Measurements from ENCODE around the gene CXCL1. TPM values are rescaled to one million over a fixed set of nuclear protein-coding genes. Genes with fewer than 3 reads are reported as not detected.

The CXCL1 gene
- total and polyA plus RNA-seq, 3 experiments from 2014 or later: not detected

DNA sequence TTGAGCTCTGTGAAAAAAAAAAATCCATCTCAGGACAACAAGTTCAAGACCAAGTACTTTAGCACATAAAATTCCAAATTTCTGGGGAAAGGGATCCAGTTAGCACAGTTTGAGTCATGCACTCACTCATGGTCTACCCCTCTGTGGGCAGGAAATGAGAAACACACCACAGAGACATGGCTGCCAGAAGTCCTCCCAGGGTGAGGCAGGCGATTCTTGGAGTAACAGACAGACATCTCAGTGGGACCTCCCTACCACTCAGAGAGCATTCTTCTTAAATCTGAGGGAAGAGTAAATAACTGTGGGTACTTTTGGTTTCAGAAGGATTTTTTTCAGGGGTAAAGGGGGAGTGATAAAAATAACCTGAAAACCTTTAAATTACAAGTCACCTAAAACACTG lies 14.1 kb downstream of the CXCL1 start:
- H3K27me3 Mint-ChIP-seq: no peaks in the 10 kb centered on the region

DNA sequence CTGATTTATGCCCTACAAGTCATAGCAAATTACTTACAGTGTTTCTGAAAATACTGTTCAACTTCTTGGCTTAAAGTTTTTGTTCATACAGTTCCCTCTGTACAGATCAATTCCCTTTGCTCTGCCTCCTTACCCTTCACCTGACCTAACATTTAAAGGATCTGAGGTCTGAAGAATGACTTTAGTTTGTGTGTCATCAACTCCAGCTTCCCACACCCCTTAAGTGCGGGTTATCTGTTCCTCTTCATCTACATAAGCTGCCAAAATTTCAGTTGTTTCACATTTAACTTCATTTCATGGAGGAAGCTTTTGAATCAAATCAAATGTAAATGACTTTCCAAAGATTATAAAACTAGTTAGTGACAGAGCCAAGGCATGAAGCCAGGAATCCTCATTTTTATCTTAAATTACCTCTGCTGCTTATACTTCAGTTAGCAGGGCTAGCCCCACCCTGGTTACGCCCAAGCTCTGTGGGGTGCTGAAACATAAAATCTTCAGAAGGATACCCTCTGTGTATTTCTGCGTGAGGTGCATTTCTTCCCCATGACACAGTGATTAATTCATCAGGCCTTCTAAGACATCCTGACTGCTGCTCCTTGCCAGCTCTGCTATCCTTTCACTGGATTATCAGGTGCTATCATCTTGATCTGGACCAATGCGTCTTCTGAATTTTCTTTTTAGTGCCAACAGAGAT lies 16.5 kb downstream of the CXCL1 start:
- CTCF ChIA-PET: no interaction called here
- H3K4me1 ChIP-seq (ENCODE audit: insufficient read depth, low read length): no peaks in the 10 kb centered on the region

More for the DNA sequence above, 14.1 kb downstream of the CXCL1 start:
- ChIA-PET CTCF (no interaction called here), POLR2A (no interaction called here)
- peaks cover 0 to 9% (median 0%) of the 10 kb centered on the region in 5 donors for H3K9me3 Mint-ChIP-seq
- H3K4me1 Mint-ChIP-seq: no peaks in the 10 kb centered on the region
- Histone ChIP-seq H3K9me3 (ENCODE audit: low read length) (no peaks in the 10 kb centered on the region), H3K4me3 (ENCODE audit: low read length) (no peak overlapping the region), H3K4me1 (ENCODE audit: insufficient read depth, low read length) (no peaks in the 10 kb centered on the region), H3K27me3 (ENCODE audit: insufficient read depth, low read length, poor library complexity, severe bottlenecking) (no peaks in the 10 kb centered on the region), H3K27ac (ENCODE audit: low read depth, low read length) (no peak overlapping the region), H3K36me3 (ENCODE audit: insufficient read depth, low read length) (no peaks in the 10 kb centered on the region)
- H3K36me3 Mint-ChIP-seq: no peaks in the 10 kb centered on the region
- no peak overlapping the region for H3K27ac Mint-ChIP-seq
- H3K4me3 Mint-ChIP-seq: no peak overlapping the region
- DNase-seq: no peak

DNA sequence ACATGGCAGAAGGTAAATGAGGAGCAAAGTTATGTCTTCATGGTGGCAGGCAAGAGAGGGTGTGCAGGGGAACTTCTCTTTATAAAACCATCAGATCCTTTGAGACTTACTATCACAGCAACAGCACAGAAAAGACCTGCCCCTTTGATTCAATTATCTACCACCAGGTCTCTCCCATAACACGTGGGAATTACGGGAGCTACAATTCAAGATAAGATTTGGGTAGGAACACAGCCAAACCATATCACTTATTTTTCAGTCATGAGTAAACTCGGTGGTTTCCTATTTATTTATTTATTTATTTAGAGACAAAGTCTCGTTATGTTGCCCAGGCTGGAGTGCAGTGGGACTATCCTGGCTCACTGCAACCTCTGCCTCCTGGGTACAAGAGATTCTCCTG lies 22.1 kb downstream of the CXCL1 start:
- no peak overlapping the region for H3K27ac ChIP-seq (ENCODE audit: low read depth, low read length)
- Mint-ChIP-seq H3K4me3 (no peak overlapping the region), H3K36me3 (no peaks in the 10 kb centered on the region), H3K27ac (no peak overlapping the region), H3K9me3 (no peaks in the 10 kb centered on the region), H3K4me1 (no peaks in the 10 kb centered on the region), H3K27me3 (no peaks in the 10 kb centered on the region)
- no peak overlapping the region for H3K4me3 ChIP-seq (ENCODE audit: low read length)
- DNase-seq: no peak
- ChIA-PET POLR2A (no interaction called here), CTCF (no interaction called here)
- H3K27me3 ChIP-seq (ENCODE audit: insufficient read depth, low read length, poor library complexity, severe bottlenecking): no peaks in the 10 kb centered on the region
- H3K4me1 ChIP-seq (ENCODE audit: insufficient read depth, low read length): no peaks in the 10 kb centered on the region
- no peaks in the 10 kb centered on the region for H3K36me3 ChIP-seq (ENCODE audit: insufficient read depth, low read length)
- H3K9me3 ChIP-seq (ENCODE audit: low read length): no peaks in the 10 kb centered on the region

More for the DNA sequence above, 16.5 kb downstream of the CXCL1 start:
- Mint-ChIP-seq H3K36me3 (no peaks in the 10 kb centered on the region), H3K9me3 (peaks cover 0 to 6% (median 0%) of the 10 kb centered on the region in 5 donors), H3K4me1 (no peaks in the 10 kb centered on the region), H3K27me3 (no peaks in the 10 kb centered on the region), H3K27ac (no peak overlapping the region), H3K4me3 (no peak overlapping the region)
- H3K36me3 ChIP-seq (ENCODE audit: insufficient read depth, low read length): no peaks in the 10 kb centered on the region
- H3K27me3 ChIP-seq (ENCODE audit: insufficient read depth, low read length, poor library complexity, severe bottlenecking): no peaks in the 10 kb centered on the region
- no peak overlapping the region for H3K4me3 ChIP-seq (ENCODE audit: low read length)
- H3K9me3 ChIP-seq (ENCODE audit: low read length): no peaks in the 10 kb centered on the region
- no peak for DNase-seq
- H3K27ac ChIP-seq (ENCODE audit: low read depth, low read length): no peak overlapping the region
- POLR2A ChIA-PET: no interaction called here

- Mint-ChIP-seq H3K4me1 (no peaks in the 10 kb centered on the region), H3K9me3 (no peaks in the 10 kb centered on the region), H3K36me3 (no peaks in the 10 kb centered on the region), H3K27me3 (no peaks in the 10 kb centered on the region), H3K27ac (no peak overlapping the region), H3K4me3 (no peak overlapping the region)
- ChIA-PET POLR2A (no interaction called here), CTCF (no interaction called here)
- H3K27me3 ChIP-seq (ENCODE audit: insufficient read depth, low read length, poor library complexity, severe bottlenecking): no peaks in the 10 kb centered on the region
- H3K9me3 ChIP-seq (ENCODE audit: low read length): no peaks in the 10 kb centered on the region
- H3K4me1 ChIP-seq (ENCODE audit: insufficient read depth, low read length): no peaks in the 10 kb centered on the region
- no peak overlapping the region for H3K4me3 ChIP-seq (ENCODE audit: low read length)
- no peak overlapping the region for H3K27ac ChIP-seq (ENCODE audit: low read depth, low read length)
- H3K36me3 ChIP-seq (ENCODE audit: insufficient read depth, low read length): no peaks in the 10 kb centered on the region
- DNase-seq: no peak
These were observed 22.7 kb downstream of the CXCL1 start for GRCh38 chr4:73891739-73892405.

GRCh38 chr4:73892966-73893365 lies 23.8 kb downstream of the CXCL1 start:
- H3K36me3 ChIP-seq (ENCODE audit: insufficient read depth, low read length): no peaks in the 10 kb centered on the region
- no peaks in the 10 kb centered on the region for H3K4me1 ChIP-seq (ENCODE audit: insufficient read depth, low read length)
- Mint-ChIP-seq H3K36me3 (no peaks in the 10 kb centered on the region), H3K9me3 (no peaks in the 10 kb centered on the region), H3K27ac (no peak overlapping the region), H3K27me3 (no peaks in the 10 kb centered on the region), H3K4me3 (no peak overlapping the region), H3K4me1 (no peaks in the 10 kb centered on the region)
- H3K27ac ChIP-seq (ENCODE audit: low read depth, low read length): no peak overlapping the region
- no peak for DNase-seq
- H3K9me3 ChIP-seq (ENCODE audit: low read length): no peaks in the 10 kb centered on the region
- ChIA-PET POLR2A (no interaction called here), CTCF (no interaction called here)
- no peaks in the 10 kb centered on the region for H3K27me3 ChIP-seq (ENCODE audit: insufficient read depth, low read length, poor library complexity, severe bottlenecking)
- no peak overlapping the region for H3K4me3 ChIP-seq (ENCODE audit: low read length)

GRCh38 chr4:73894001-73894400 lies 24.8 kb downstream of the CXCL1 start:
- POLR2A ChIA-PET: no interaction called here

DNA sequence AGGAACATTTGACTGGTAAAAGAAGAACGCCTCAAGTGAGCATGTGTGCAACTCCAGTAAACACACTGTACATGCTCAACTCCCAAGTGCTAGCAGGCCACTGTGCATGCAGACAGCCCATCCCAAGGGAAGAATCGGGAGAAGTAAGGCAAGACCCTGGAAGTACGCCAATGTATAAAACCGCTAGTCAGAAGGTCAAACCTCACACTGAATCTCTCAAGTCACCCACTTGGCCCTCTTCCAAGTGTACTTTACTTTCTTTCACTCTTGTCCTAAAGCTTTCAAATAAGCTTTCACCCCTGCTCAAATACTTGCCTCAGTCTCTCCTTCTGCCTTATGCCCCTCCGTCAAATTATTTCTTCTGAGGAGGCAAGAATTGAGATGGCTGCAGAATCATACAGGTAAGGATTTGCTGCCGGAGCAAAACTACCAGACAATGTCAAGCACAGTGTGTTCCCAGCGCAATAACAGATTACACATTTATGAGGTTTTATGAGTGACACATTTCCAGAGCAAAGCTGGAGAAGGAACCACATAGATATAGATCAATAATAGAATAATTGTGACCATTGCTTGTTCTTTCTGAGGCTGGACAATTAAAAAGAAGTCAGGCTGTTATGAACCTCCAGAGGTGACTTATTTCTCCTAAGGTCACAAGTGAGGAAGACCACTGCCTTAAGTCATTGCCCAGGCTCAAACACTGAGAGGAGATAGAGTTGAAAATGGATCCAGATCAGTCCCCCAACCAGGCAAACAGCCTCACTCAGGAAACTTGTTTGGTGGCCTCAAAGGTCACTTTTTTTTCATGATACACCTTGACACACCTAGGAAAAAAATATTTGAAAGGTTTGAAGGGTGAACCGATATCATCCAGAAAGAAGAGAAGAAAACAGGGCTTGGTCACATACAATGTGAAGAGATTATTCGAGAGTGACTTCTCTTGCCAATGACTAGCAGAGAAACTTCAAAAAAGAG lies 26.3 kb downstream of the CXCL1 start:
- Histone ChIP-seq H3K9me3 (ENCODE audit: low read length) (no peaks in the 10 kb centered on the region), H3K27ac (ENCODE audit: low read depth, low read length) (no peak overlapping the region), H3K27me3 (ENCODE audit: insufficient read depth, low read length, poor library complexity, severe bottlenecking) (no peaks in the 10 kb centered on the region), H3K4me1 (ENCODE audit: insufficient read depth, low read length) (no peaks in the 10 kb centered on the region), H3K4me3 (ENCODE audit: low read length) (no peak overlapping the region), H3K36me3 (ENCODE audit: insufficient read depth, low read length) (no peaks in the 10 kb centered on the region)
- POLR2A ChIA-PET: no interaction called here
- Mint-ChIP-seq H3K36me3 (no peaks in the 10 kb centered on the region), H3K4me3 (no peak overlapping the region), H3K27me3 (no peaks in the 10 kb centered on the region), H3K27ac (no peak overlapping the region), H3K9me3 (no peaks in the 10 kb centered on the region), H3K4me1 (no peaks in the 10 kb centered on the region)
- no peak for DNase-seq
- CTCF ChIA-PET: no interaction called here

More at GRCh38 chr4:73894001-73894400, 24.8 kb downstream of the CXCL1 start:
- no peaks in the 10 kb centered on the region for H3K9me3 Mint-ChIP-seq
- H3K4me1 ChIP-seq (ENCODE audit: insufficient read depth, low read length): no peaks in the 10 kb centered on the region
- H3K9me3 ChIP-seq (ENCODE audit: low read length): no peaks in the 10 kb centered on the region
- no peaks in the 10 kb centered on the region for H3K36me3 ChIP-seq (ENCODE audit: insufficient read depth, low read length)
- no peaks in the 10 kb centered on the region for H3K27me3 ChIP-seq (ENCODE audit: insufficient read depth, low read length, poor library complexity, severe bottlenecking)
- no peak overlapping the region for H3K4me3 Mint-ChIP-seq
- H3K36me3 Mint-ChIP-seq: no peaks in the 10 kb centered on the region
- H3K4me3 ChIP-seq (ENCODE audit: low read length): no peak overlapping the region
- no peak overlapping the region for H3K27ac Mint-ChIP-seq
- CTCF ChIA-PET: no interaction called here
- no peaks in the 10 kb centered on the region for H3K27me3 Mint-ChIP-seq
- DNase-seq: no peak
- H3K27ac ChIP-seq (ENCODE audit: low read depth, low read length): no peak overlapping the region
- H3K4me1 Mint-ChIP-seq: no peaks in the 10 kb centered on the region

- Mint-ChIP-seq H3K4me1 (no peaks in the 10 kb centered on the region), H3K27ac (no peak overlapping the region), H3K4me3 (no peak overlapping the region), H3K27me3 (no peaks in the 10 kb centered on the region), H3K36me3 (no peaks in the 10 kb centered on the region), H3K9me3 (no peaks in the 10 kb centered on the region)
- Histone ChIP-seq H3K4me1 (ENCODE audit: insufficient read depth, low read length) (no peaks in the 10 kb centered on the region), H3K27me3 (ENCODE audit: insufficient read depth, low read length, poor library complexity, severe bottlenecking) (no peaks in the 10 kb centered on the region), H3K4me3 (ENCODE audit: low read length) (no peak overlapping the region), H3K27ac (ENCODE audit: low read depth, low read length) (no peak overlapping the region), H3K36me3 (ENCODE audit: insufficient read depth, low read length) (no peaks in the 10 kb centered on the region), H3K9me3 (ENCODE audit: low read length) (no peaks in the 10 kb centered on the region)
- CTCF ChIA-PET: no interaction called here
- POLR2A ChIA-PET: no interaction called here
- no peak for DNase-seq
These were observed 27.2 kb downstream of the CXCL1 start for GRCh38 chr4:73896416-73896815.

All from CD8-positive, alpha-beta memory T cell (primary cell).